ENCODE results near the gene ZNG1A. TPM values are rescaled to one million over a fixed set of nuclear protein-coding genes. Genes with fewer than 3 reads are reported as not detected.
A peak's percentile ranks its signal among the peaks of the same experiment; 100 is the strongest.
"Not testable (repeated sequence)": the region's sequence is repeated elsewhere in the genome, so short reads cannot be mapped to it uniquely, and the experiment has no call there.

ZNG1A gene
- total and polyA plus RNA-seq, 10 donors: 24.0 to 52.3 (median 35.4) TPM

GRCh38 chr9:209143-209758 lies 30.4 kb upstream of the ZNG1A start:
- peak overlapping the region in 3 of 8 donors; percentile 47 to 55 (median 47) for H3K27ac ChIP-seq
- no peak for DNase-seq
- no peaks in the 10 kb centered on the region for H3K36me3 ChIP-seq
- H3K9me3 ChIP-seq: no peaks in the 10 kb centered on the region
- TF ChIP-seq CTCF (IDR thresholded peaks at IDR 0.05 in 8 of 11, conservative IDR thresholded peaks at IDR 0.05 in 3 of 11) (no peak), POLR2A (IDR thresholded peaks at IDR 0.05) (no peak), POLR2AphosphoS5 (IDR thresholded peaks at IDR 0.05) (no peak)
- no peak overlapping the region for H3K4me3 ChIP-seq
- H3K27me3 ChIP-seq (replicated peaks in 1 of 7): no peaks in the 10 kb centered on the region
- H3K4me1 ChIP-seq: peaks cover 5 to 49% (median 30%) of the 10 kb centered on the region in 6 donors
- WGBS, 5 donors: 70 to 76% (median 74%) methylated on average over 14 of the region's 14 CpGs
- intact Hi-C loops (cut with DNase I; ENCODE audit: low total_unique reads): no loop called here

DNA sequence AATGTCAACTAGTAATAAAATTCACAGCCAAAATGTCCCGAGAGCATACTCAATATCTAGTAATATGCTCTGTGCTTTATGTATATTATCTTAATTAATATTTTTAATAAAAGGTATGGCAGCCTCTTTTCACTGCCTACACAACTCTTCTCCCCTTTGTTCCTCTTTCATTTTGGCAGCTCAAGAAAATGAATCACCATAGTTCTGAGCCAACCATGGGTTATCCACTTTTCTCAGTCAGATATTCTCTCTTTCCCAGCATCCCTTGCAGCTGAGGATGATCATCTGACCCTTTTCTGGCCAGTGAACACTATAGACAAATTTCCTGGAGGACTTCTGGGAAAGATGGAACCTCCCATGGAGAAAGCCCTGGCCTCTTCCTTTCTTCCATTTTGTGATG lies 27.6 kb upstream of the ZNG1A start:
- no peaks in the 10 kb centered on the region for H3K9me3 ChIP-seq
- no peaks in the 10 kb centered on the region for H3K36me3 ChIP-seq
- TF ChIP-seq POLR2A (IDR thresholded peaks at IDR 0.05) (no peak), POLR2AphosphoS5 (IDR thresholded peaks at IDR 0.05) (no peak), CTCF (IDR thresholded peaks at IDR 0.05 in 8 of 11, conservative IDR thresholded peaks at IDR 0.05 in 3 of 11) (no peak)
- WGBS, 5 donors: 77 to 100% (median 83%) methylated on average over 1 of the region's 1 CpG
- no peak overlapping the region for H3K27ac ChIP-seq
- intact Hi-C loops (cut with DNase I; ENCODE audit: low total_unique reads): no loop called here
- H3K27me3 ChIP-seq (replicated peaks in 1 of 7): no peaks in the 10 kb centered on the region
- DNase-seq: no peak
- no peak overlapping the region for H3K4me3 ChIP-seq
- H3K4me1 ChIP-seq: peaks cover 0 to 21% (median 7%) of the 10 kb centered on the region in 6 donors

- 8 to 24% (median 20%) methylated on average over 1 of the region's 1 CpG; no CpG with 5 or more reads in 1 of the 5 donors for WGBS, 5 donors
- intact Hi-C loops (cut with DNase I; ENCODE audit: low total_unique reads); H3K36me3 ChIP-seq: not testable (repeated sequence)
Observed at GRCh38 chr9:199601-200000, 20.7 kb upstream of the ZNG1A start.

GRCh38 chr9:178140-178825 lies 573 bp downstream of the ZNG1A start:
- Histone ChIP-seq H3K4me3 (peak overlapping the region in 5 of 8 donors; percentile 28 to 48 (median 45)), H3K27ac (peak overlapping the region in 5 of 8 donors; percentile 51 to 87 (median 74)), H3K36me3 (peaks cover 0 to 11% (median 3%) of the 10 kb centered on the region in 6 donors)
- H3K4me1 ChIP-seq; H3K27me3 ChIP-seq (replicated peaks in 1 of 7); intact Hi-C loops (cut with DNase I; ENCODE audit: low total_unique reads); H3K9me3 ChIP-seq: not testable (repeated sequence)
- 3 to 26% (median 6%) methylated on average over 7 to 17 of the region's 23 CpGs for WGBS, 5 donors
- DNase-seq: peak; percentile 66

More at GRCh38 chr9:199601-200000, 20.7 kb upstream of the ZNG1A start:
- H3K4me1 ChIP-seq; H3K9me3 ChIP-seq; H3K4me3 ChIP-seq; DNase-seq; H3K27me3 ChIP-seq (replicated peaks in 1 of 7); H3K27ac ChIP-seq: not testable (repeated sequence)

GRCh38 chr9:169757-170156 lies 9.1 kb downstream of the ZNG1A start:
- H3K4me3 ChIP-seq; H3K27ac ChIP-seq; H3K27me3 ChIP-seq (replicated peaks in 1 of 7); DNase-seq; intact Hi-C loops (cut with DNase I; ENCODE audit: low total_unique reads); H3K9me3 ChIP-seq; H3K4me1 ChIP-seq: not testable (repeated sequence)
- H3K36me3 ChIP-seq: peaks cover 0 to 22% (median 5%) of the 10 kb centered on the region in 6 donors
- no CpG with 5 or more reads among the region's 3 CpGs for WGBS, 5 donors

DNA sequence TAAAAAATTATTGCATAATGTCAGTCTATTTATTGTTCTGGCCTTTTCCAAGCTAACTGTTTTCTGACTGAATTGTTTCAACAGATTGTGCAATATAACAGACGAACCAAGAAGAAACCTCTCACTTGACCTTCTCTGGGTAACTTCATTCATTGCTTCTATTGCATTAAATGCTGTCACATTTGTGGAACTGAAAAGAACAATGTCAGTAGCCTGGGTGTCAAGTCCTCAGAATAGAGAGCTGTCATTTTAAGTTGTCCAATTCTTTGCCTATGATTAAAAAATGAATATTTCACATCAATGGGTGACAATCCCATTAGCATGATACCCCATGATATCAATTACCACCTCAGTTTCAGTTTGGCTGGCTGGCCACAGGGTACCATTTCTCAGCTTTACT lies 19.0 kb downstream of the ZNG1A start:
- 38 to 83% (median 70%) methylated on average over 1 of the region's 1 CpG; no CpG with 5 or more reads in 1 of the 5 donors for WGBS, 5 donors
- H3K9me3 ChIP-seq; H3K4me3 ChIP-seq; intact Hi-C loops (cut with DNase I; ENCODE audit: low total_unique reads); H3K27me3 ChIP-seq (replicated peaks in 1 of 7); H3K27ac ChIP-seq; DNase-seq; H3K36me3 ChIP-seq; H3K4me1 ChIP-seq: not testable (repeated sequence)

DNA sequence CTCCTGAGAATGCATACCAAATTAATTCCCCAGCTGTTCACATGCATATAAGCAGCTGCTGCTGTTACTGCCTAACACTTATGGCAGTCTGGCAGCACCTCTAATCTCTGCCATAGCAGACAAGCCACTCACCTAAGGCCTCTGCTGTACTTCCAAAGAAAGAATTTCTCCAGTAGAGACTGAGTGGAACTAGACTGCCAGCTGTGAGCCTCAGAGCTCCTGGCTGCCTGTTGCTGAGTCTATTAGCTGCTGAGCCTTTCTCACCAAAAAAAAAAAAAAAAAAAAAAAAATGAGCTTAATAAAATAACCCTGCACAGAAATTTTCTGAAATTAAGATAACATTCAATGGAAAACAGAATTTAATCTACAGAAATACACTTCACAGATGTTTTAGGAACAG lies 27.7 kb downstream of the ZNG1A start:
- H3K27ac ChIP-seq; H3K27me3 ChIP-seq (replicated peaks in 1 of 7); H3K4me3 ChIP-seq; intact Hi-C loops (cut with DNase I; ENCODE audit: low total_unique reads); H3K9me3 ChIP-seq; H3K4me1 ChIP-seq; DNase-seq: not testable (repeated sequence)
- peaks cover 0 to 12% (median 0%) of the 10 kb centered on the region in 6 donors for H3K36me3 ChIP-seq

GRCh38 chr9:139880-140279 lies 39.0 kb downstream of the ZNG1A start:
- H3K4me1 ChIP-seq; H3K4me3 ChIP-seq; DNase-seq; H3K9me3 ChIP-seq; H3K27me3 ChIP-seq (replicated peaks in 1 of 7); H3K27ac ChIP-seq; intact Hi-C loops (cut with DNase I; ENCODE audit: low total_unique reads): not testable (repeated sequence)
- H3K36me3 ChIP-seq: peaks cover 0 to 12% (median 0%) of the 10 kb centered on the region in 6 donors
- WGBS, 5 donors: 90 to 98% (median 95%) methylated on average over 6 to 17 of the region's 17 CpGs
